HG02571 (cell line): ENCODE data around the gene ING1.

Experiments used
- ATAC-seq: cut with Tn5 transposase; IDR thresholded peaks from one replicate; pipeline ENCODE4 v1.9.1; 2021; ENCODE audit warnings: mild to moderate bottlenecking, moderate library complexity; ENCODE audit not compliant: unreplicated experiment

ING1 gene

DNA sequence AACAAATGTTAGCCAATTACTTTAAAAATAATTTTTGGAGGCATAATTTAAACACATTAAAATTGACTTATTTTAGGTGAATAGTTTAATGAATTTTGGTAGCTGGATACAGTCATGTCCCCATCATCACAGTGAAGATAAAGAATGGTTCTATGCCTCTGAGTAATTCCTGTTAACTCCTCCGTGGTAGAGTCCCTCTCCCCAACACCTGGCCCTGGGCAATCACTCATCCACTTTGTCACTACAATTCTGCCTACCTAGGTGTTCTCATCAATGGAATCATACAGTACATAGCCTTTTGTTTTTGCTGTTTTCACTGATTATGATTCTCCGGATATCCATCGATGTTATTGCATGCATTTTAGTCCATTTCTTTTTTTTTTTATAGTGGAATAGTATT lies 55.6 kb downstream of the ING1 start:
- no peak for ATAC-seq

- ATAC-seq, result no peak
Measured at GRCh38 chr13:110770678-110771077, 57.2 kb downstream of the ING1 start.

DNA sequence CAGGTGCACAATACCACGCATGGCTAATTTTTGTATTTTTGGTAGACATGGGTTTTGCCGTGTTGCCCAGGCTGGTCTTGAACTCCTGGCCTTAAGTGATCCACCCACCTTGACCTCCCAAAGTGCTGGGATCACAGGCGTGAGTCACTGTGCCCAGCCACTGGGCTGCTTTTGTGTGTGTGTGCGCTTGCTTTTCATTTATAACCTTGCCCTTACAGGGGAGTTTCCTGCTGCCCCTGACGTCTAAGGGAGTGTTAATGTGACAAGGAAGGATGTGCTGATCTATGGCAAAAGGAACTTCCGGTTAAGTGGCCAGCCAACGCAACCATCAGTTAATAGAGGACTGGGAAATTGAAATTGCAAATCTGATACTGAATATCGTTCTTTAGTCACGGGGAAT lies 57.7 kb downstream of the ING1 start:
- no peak for ATAC-seq

DNA sequence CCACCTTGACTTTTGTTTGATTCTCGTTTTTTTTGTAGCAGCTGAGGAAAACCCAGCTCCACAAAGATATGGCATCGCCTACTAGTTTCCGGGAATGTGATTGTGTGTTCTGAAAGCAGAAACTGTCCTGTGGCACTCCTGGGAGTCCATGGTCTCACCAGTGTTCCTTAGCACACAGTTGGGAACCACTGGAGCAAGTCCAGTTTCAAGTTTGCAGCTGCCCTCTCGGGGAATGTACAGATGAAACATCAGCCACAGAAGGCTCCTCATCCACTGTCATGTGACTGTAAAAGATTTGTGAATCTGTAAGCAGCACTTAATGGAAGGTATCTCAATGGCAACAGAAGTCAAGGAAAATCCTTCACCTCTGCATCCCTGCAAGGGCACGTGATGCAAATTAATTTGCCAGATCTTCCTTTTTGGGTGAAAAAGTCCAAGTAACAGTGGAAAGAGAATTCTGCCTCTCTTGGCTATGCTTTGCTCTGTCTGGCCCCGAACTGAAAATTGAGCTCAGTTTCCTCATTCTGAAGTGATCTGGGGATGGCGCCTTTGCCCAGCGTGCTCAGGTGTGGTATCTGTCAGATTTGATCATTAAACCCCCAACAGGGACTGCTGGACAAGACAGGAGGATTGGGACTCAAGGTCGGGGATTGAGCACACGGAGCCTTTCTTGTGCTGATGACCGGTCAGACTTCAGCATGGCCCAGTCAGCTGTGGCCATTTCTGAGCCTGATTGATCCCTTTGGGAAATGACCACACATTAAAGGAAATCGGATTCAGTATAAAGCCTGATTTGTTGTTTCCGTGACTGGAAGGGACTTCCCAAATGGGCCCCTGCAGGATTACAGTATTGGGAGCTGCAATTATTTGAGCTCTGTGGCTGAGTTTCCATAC lies 58.8 kb downstream of the ING1 start:
- no peak for ATAC-seq
